Stomach (tissue), 9 donors: ENCODE measurements around the gene LOXHD1. TPM values are rescaled to one million over a fixed set of nuclear protein-coding genes. Genes with fewer than 3 reads are reported as not detected.

Source experiments
- DNase-seq, 2 donors: peaks; one replicate each; pipeline versions ENCODE4 v3.0.0 to v3.0.0-alpha.2; 2013 to 2019
- H3K27ac ChIP-seq, 5 donors: fragments of 200-600 bp in 4 of 5; sonication (generic) in 4 of 5; one replicate each; pipeline ENCODE4 v1.5.1; 2013 to 2019; ENCODE audit warnings: mild to moderate bottlenecking in 1 of 5, moderate library complexity in 1 of 5
- H3K27me3 ChIP-seq, 3 donors: fragments of 200-600 bp; sonication (generic); one replicate each; pipeline ENCODE4 v1.5.1; 2017 to 2019; ENCODE audit warnings: mixed run types in 1 of 3
- H3K36me3 ChIP-seq, 4 donors: fragments of 200-600 bp; sonication (generic); 1 replicate in 3 of 4; 2 replicates in 1 of 4; pipeline ENCODE4 v1.5.1; 2016 to 2019
- H3K4me1 ChIP-seq, 4 donors: fragments of 200-600 bp; sonication (generic); one replicate each; pipeline ENCODE4 v1.5.1; 2016 to 2019
- H3K4me3 ChIP-seq, 4 donors: fragments of 200-600 bp; sonication (generic) in 3 of 4; one replicate each; pipeline ENCODE4 v1.5.1; 2016 to 2019; ENCODE audit warnings: mild to moderate bottlenecking in 1 of 4
- H3K9me3 ChIP-seq, 4 donors: fragments of 200-600 bp; sonication (generic); one replicate each; pipeline ENCODE4 v1.5.1; 2016 to 2019
- EP300 ChIP-seq: sonication (generic); formaldehyde crosslinking; IDR thresholded peaks from one replicate; pipeline ENCODE4 v1.6.1; 2017; ENCODE audit warnings: antibody characterized with exemption
- POLR2A ChIP-seq, 4 donors: fragments of 450-650 bp; IDR thresholded peaks; one replicate each; pipeline ENCODE4 v1.6.1; 2016; ENCODE audit warnings: antibody characterized with exemption in 4 of 4, control low read depth in 2 of 4, mild to moderate bottlenecking in 1 of 4, moderate library complexity in 1 of 4
- POLR2AphosphoS5 ChIP-seq, 3 donors: sonication (generic); formaldehyde crosslinking; IDR thresholded peaks; one replicate each; pipeline ENCODE4 v1.6.1; 2016; ENCODE audit warnings: antibody characterized with exemption in 3 of 3
- WGBS, 5 donors: extraction: QIAGEN DNeasy Blood & Tissue Kit in 3 of 5; methylation state at CpG; one replicate each; pipeline versions ENCODE4 v1.1.5 to v1.1.7; 2013 to 2018; 5-methylcytosine and 5-hydroxymethylcytosine counted together
- intact Hi-C: fragments of 100-400 bp; cut with DNase I; formaldehyde crosslinking; loops from one replicate; pipeline ENCODE4 v1.15.1; 2023; ENCODE audit warnings: low total_unique reads
- polyA plus RNA-seq, 3 donors: library from polyadenylated mRNA; stranded (reverse); fragments of 200-250 nt; gene quantifications; one replicate each; pipeline ENCODE4 v1.2.3, GENCODE V29; 2013
- total RNA-seq, 5 donors: library from RNA; depleted of rRNA; stranded (reverse); fragments of >200 nt; gene quantifications; one replicate each; pipeline versions ENCODE4 v1.1.0 to v1.2.3, GENCODE V29; 2014 to 2016
- TF ChIP-seq, protein P1 (sequence below), 7 experiments: fragments of 450-650 bp in 4 of 7; fragments of 200-600 bp in 3 of 7; sonication (generic) in 3 of 7; IDR thresholded peaks; one replicate each; pipeline ENCODE4 v1.5.1; 2016 to 2019; ENCODE audit warnings: antibody characterized with exemption in 7 of 7, control low read depth in 2 of 7, mild to moderate bottlenecking in 1 of 7
- donor health status: healthy with polysubstance abuse.
- donor health status: Bipolar disorder and iron deficiency.
- donor health status: healthy.

The LOXHD1 gene
- total and polyA plus RNA-seq, 8 donors = 0.03 to 1.3 (median 0.29) TPM; not detected in 4

DNA sequence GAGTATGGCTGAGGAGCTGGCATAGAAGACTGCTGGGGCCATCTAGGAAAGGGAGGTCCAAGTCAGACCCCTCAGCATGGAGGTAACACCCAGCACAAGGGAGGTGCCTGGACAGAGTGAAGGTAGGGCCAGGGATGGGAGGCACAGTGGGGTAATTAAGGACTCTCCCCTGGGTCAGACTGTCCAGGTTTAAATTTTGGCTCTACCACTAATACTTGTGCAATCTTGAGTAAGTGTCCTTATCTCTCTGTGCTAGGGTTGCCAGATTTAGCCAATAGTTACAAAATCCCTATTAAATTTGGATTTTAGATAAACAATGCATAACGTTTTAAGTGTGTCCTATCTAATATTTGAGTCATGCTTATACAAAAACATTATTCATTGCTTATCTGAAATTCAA, 109.5 kb downstream of the LOXHD1 start:
- intact Hi-C loops = no loop called here
- DNase-seq = no peak
- H3K9me3 ChIP-seq = peaks cover 0 to 3% (median 0%) of the 10 kb centered on the region in 4 donors
- no peaks in the 10 kb centered on the region for H3K36me3 ChIP-seq
- TF ChIP-seq POLR2AphosphoS5 (IDR thresholded peaks at IDR 0.05) (no peak), EP300 (no peak), POLR2A (IDR thresholded peaks at IDR 0.05) (no peak)
- TF ChIP-seq, protein P1, sequence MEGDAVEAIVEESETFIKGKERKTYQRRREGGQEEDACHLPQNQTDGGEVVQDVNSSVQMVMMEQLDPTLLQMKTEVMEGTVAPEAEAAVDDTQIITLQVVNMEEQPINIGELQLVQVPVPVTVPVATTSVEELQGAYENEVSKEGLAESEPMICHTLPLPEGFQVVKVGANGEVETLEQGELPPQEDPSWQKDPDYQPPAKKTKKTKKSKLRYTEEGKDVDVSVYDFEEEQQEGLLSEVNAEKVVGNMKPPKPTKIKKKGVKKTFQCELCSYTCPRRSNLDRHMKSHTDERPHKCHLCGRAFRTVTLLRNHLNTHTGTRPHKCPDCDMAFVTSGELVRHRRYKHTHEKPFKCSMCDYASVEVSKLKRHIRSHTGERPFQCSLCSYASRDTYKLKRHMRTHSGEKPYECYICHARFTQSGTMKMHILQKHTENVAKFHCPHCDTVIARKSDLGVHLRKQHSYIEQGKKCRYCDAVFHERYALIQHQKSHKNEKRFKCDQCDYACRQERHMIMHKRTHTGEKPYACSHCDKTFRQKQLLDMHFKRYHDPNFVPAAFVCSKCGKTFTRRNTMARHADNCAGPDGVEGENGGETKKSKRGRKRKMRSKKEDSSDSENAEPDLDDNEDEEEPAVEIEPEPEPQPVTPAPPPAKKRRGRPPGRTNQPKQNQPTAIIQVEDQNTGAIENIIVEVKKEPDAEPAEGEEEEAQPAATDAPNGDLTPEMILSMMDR (IDR thresholded peaks at IDR 0.05) = no peak
- peaks cover 0 to 4% (median 0%) of the 10 kb centered on the region in 3 donors for H3K27me3 ChIP-seq
- WGBS, 5 donors = 12 to 26% (median 21%) methylated on average over 1 of the region's 1 CpG
- H3K4me1 ChIP-seq = peaks cover 0 to 14% (median 0%) of the 10 kb centered on the region in 4 donors
- H3K4me3 ChIP-seq = no peak overlapping the region
- no peak overlapping the region for H3K27ac ChIP-seq

- intact Hi-C loops = no loop called here
- Histone ChIP-seq H3K27me3 (peaks cover 0 to 4% (median 0%) of the 10 kb centered on the region in 3 donors), H3K4me1 (peaks cover 0 to 14% (median 0%) of the 10 kb centered on the region in 4 donors), H3K4me3 (no peak overlapping the region), H3K27ac (no peak overlapping the region), H3K9me3 (peaks cover 0 to 3% (median 0%) of the 10 kb centered on the region in 4 donors), H3K36me3 (no peaks in the 10 kb centered on the region)
- DNase-seq = no peak
- no peak for TF ChIP-seq POLR2A (IDR thresholded peaks at IDR 0.05)
- TF ChIP-seq, protein P1 (IDR thresholded peaks at IDR 0.05) = no peak
- no peak for TF ChIP-seq POLR2AphosphoS5 (IDR thresholded peaks at IDR 0.05)
- TF ChIP-seq EP300 = no peak
Observed at GRCh38 chr18:46546111-46546640, 110.8 kb downstream of the LOXHD1 start.

DNA sequence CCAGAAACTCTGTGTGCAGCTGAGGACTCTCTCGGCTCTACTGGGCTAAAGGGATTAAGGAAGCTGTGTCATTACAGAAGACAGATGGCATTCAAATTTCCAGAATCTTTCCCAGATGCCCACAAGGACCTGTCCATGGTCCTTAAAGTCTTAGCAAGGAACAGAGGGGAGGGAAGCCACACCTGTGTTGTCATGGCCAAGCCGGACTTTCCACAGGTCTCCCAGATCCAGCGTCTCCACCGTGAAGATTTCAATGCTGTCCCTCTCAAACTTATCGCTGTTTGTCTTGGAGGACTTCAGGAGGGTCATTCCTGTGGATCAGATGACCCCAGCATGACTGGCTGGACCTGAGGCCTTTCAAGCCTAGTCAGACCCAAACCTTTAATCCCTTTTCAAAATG, 114.5 kb downstream of the LOXHD1 start:
- H3K36me3 ChIP-seq = no peaks in the 10 kb centered on the region
- DNase-seq = peak in 1 of 2 donors; percentile 26
- peaks cover 0 to 4% (median 0%) of the 10 kb centered on the region in 3 donors for H3K27me3 ChIP-seq
- H3K4me3 ChIP-seq = no peak overlapping the region
- intact Hi-C loops = no loop called here
- no peaks in the 10 kb centered on the region for H3K9me3 ChIP-seq
- TF ChIP-seq, protein P1 (IDR thresholded peaks at IDR 0.05) = no peak
- H3K27ac ChIP-seq = no peak overlapping the region
- WGBS, 5 donors = 39 to 62% (median 46%) methylated on average over 5 of the region's 5 CpGs
- H3K4me1 ChIP-seq = no peaks in the 10 kb centered on the region

DNA sequence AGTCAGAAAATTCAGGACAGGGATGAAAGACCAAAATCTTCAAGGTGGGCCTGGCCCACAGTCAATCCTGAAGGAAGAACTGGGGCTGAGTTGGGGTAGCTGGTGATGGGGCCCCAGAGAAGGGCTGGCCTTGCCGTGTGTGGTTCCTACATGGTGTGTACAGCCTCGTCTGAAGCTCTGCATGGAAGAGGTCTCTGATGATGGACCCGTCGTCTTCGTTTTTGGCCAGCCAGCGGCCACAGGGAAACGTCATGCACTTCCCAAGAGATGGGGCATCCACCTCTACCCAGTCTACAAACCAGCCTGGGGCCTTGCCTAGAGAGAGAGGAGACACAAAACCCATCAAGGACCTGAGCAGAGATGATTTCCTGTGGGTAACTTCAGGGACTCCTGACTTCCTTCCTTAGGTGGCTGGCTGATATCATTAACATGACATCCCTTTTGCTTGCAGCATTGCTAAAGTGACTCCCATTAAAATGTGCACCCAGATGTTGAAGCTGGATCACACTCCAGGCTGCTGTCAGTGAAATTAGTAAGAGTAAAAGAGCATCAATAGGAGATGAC, 115.3 kb downstream of the LOXHD1 start:
- H3K27ac ChIP-seq = no peak overlapping the region
- no peaks in the 10 kb centered on the region for H3K27me3 ChIP-seq
- H3K36me3 ChIP-seq = no peaks in the 10 kb centered on the region
- no peaks in the 10 kb centered on the region for H3K9me3 ChIP-seq
- TF ChIP-seq EP300 (no peak), POLR2AphosphoS5 (IDR thresholded peaks at IDR 0.05) (no peak), POLR2A (IDR thresholded peaks at IDR 0.05) (no peak)
- TF ChIP-seq, protein P1 (IDR thresholded peaks at IDR 0.05) = no peak
- no peaks in the 10 kb centered on the region for H3K4me1 ChIP-seq
- 73 to 80% (median 77%) methylated on average over 7 of the region's 7 CpGs for WGBS, 5 donors
- no peak overlapping the region for H3K4me3 ChIP-seq
- intact Hi-C loops = no loop called here
- no peak for DNase-seq
